Neuronal stem cell (in vitro differentiated cells): ENCODE results near the gene CCS. TPM values are rescaled to one million over a fixed set of nuclear protein-coding genes. Genes with fewer than 3 reads are reported as not detected.

ENCODE experiments used
- small RNA-seq: library from polyadenylated mRNA; stranded (forward); fragments of <200 nt; extraction: miRNeasy Mini kit (QIAGEN cat#:217004); gene quantifications from one replicate; pipeline ENCODE3, GENCODE V24; 2013; ENCODE audit not compliant: insufficient read depth

The CCS gene

Small RNAs within 50 kb of the gene (small RNA-seq; reads per million reads assigned to genes)
- not detected for gene RNU4-39P
